Nephron progenitor cell (in vitro differentiated cells): ENCODE results near the gene SHISA4.
"Not testable (repeated sequence)": the region's sequence is repeated elsewhere in the genome, so short reads cannot be mapped to it uniquely, and the experiment has no call there.

Experiments
- DNase-seq: peaks from one replicate; pipeline ENCODE4 v3.0.0; 2021
- H3K27ac Mint-ChIP-seq: 2 replicates; pipeline ENCODE4 v1.8.0; 2021; ENCODE audit warnings: mild to moderate bottlenecking, moderate library complexity, mixed read lengths
- H3K27me3 Mint-ChIP-seq: 2 replicates; pipeline ENCODE4 v1.8.0; 2021; ENCODE audit warnings: mild to moderate bottlenecking, low read depth, mixed read lengths; ENCODE audit not compliant: poor library complexity
- H3K36me3 Mint-ChIP-seq: 2 replicates; pipeline ENCODE4 v1.8.0; 2021; ENCODE audit warnings: low read depth, mixed read lengths
- H3K4me1 Mint-ChIP-seq: 2 replicates; pipeline ENCODE4 v1.8.0; 2021; ENCODE audit warnings: mixed read lengths
- H3K4me3 Mint-ChIP-seq: 2 replicates; pipeline ENCODE4 v1.8.0; 2021; ENCODE audit warnings: mild to moderate bottlenecking, moderate library complexity, mixed read lengths
- H3K9me3 Mint-ChIP-seq: 2 replicates; pipeline ENCODE4 v1.8.0; 2021; ENCODE audit warnings: mild to moderate bottlenecking, moderate library complexity, mixed read lengths
- CTCF ChIP-seq: fragments of 200-600 bp; sonication (generic); IDR thresholded peaks from 2 replicates; pipeline ENCODE4 v1.5.0; 2021; ENCODE audit warnings: antibody characterized with exemption

The SHISA4 gene

GRCh38 chr1:201937624-201938213, 49.0 kb downstream of the SHISA4 start:
- peak overlapping the region; percentile 71 for H3K27ac Mint-ChIP-seq

GRCh38 chr1:201938440-201939035, 49.8 kb downstream of the SHISA4 start:
- Mint-ChIP-seq H3K4me1 (peaks cover 76% of the 10 kb centered on the region), H3K4me3 (no peak overlapping the region), H3K27ac (peak overlapping the region; percentile 93)

More at GRCh38 chr1:201937624-201938213, 49.0 kb downstream of the SHISA4 start:
- TF ChIP-seq CTCF, result no peak
- Mint-ChIP-seq H3K27me3 (peaks cover 10% of the 10 kb centered on the region), H3K9me3 (no peaks in the 10 kb centered on the region), H3K4me3 (no peak overlapping the region), H3K36me3 (peaks cover 14% of the 10 kb centered on the region), H3K4me1 (peaks cover 68% of the 10 kb centered on the region)
- DNase-seq, result no peak

GRCh38 chr1:201939148-201939547, 50.5 kb downstream of the SHISA4 start:
- no peak for DNase-seq
- no peak for TF ChIP-seq CTCF
- no peak overlapping the region for H3K4me3 Mint-ChIP-seq
- H3K36me3 Mint-ChIP-seq, result peaks cover 14% of the 10 kb centered on the region
- H3K27ac Mint-ChIP-seq, result peak overlapping the region; percentile 93
- H3K4me1 Mint-ChIP-seq, result peaks cover 79% of the 10 kb centered on the region
- H3K27me3 Mint-ChIP-seq, result peaks cover 8% of the 10 kb centered on the region
- H3K9me3 Mint-ChIP-seq, result no peaks in the 10 kb centered on the region

More at GRCh38 chr1:201938440-201939035, 49.8 kb downstream of the SHISA4 start:
- no peaks in the 10 kb centered on the region for H3K9me3 Mint-ChIP-seq
- no peak for DNase-seq
- no peak for TF ChIP-seq CTCF
- peaks cover 10% of the 10 kb centered on the region for H3K27me3 Mint-ChIP-seq
- H3K36me3 Mint-ChIP-seq, result peaks cover 14% of the 10 kb centered on the region

- peak overlapping the region; percentile 31 for H3K4me3 Mint-ChIP-seq
- H3K36me3 Mint-ChIP-seq, result peaks cover 14% of the 10 kb centered on the region
- H3K27ac Mint-ChIP-seq, result peak overlapping the region; percentile 93
Measured at GRCh38 chr1:201939574-201939973, 50.9 kb downstream of the SHISA4 start.

GRCh38 chr1:201940316-201940715, 51.6 kb downstream of the SHISA4 start:
- Mint-ChIP-seq H3K27ac (peak overlapping the region; percentile 93), H3K4me1 (peaks cover 79% of the 10 kb centered on the region)
- not testable (repeated sequence) for H3K27me3 Mint-ChIP-seq, H3K9me3 Mint-ChIP-seq, H3K4me3 Mint-ChIP-seq, DNase-seq, H3K36me3 Mint-ChIP-seq

More at GRCh38 chr1:201939574-201939973, 50.9 kb downstream of the SHISA4 start:
- Mint-ChIP-seq H3K27me3 (peaks cover 4% of the 10 kb centered on the region), H3K4me1 (peaks cover 79% of the 10 kb centered on the region), H3K9me3 (no peaks in the 10 kb centered on the region)
- no peak for TF ChIP-seq CTCF
- no peak for DNase-seq

- H3K27ac Mint-ChIP-seq, result peak overlapping the region; percentile 99
- H3K36me3 Mint-ChIP-seq, result peaks cover 4% of the 10 kb centered on the region
- peak; percentile 87 for DNase-seq
- no peaks in the 10 kb centered on the region for H3K9me3 Mint-ChIP-seq
- no peak for TF ChIP-seq CTCF
- H3K27me3 Mint-ChIP-seq, result peaks cover 5% of the 10 kb centered on the region
- peaks cover 86% of the 10 kb centered on the region for H3K4me1 Mint-ChIP-seq
- peak overlapping the region; percentile 78 for H3K4me3 Mint-ChIP-seq
Measured at GRCh38 chr1:201941420-201942128, 52.9 kb downstream of the SHISA4 start.
